GM23338 (cell line): ENCODE results near the gene CDH4. TPM values are rescaled to one million over a fixed set of nuclear protein-coding genes. Genes with fewer than 3 reads are reported as not detected.

Experiments used
- CTCF ChIP-seq, 2 experiments: fragments of 200-600 bp in 1 of 2; sonication (generic) in 1 of 2; conservative IDR thresholded peaks; 2 replicates each; pipeline versions ENCODE4 v1.5.1 to v1.6.1; 2016 to 2017; ENCODE audit warnings: antibody characterized with exemption in 2 of 2, low read depth in 2 of 2, mild to moderate bottlenecking in 2 of 2, moderate library complexity in 1 of 2
- EZH2 ChIP-seq: fragments of 200-600 bp; sonication (generic); IDR thresholded peaks from one replicate; pipeline ENCODE4 v1.8.0; 2017; ENCODE audit warnings: antibody characterized with exemption, mild to moderate bottlenecking, low read depth; ENCODE audit not compliant: unreplicated experiment
- EZH2phosphoT487 ChIP-seq: fragments of 200-600 bp; sonication (generic); IDR thresholded peaks from one replicate; pipeline ENCODE4 v1.8.1; 2018; ENCODE audit warnings: antibody characterized with exemption; ENCODE audit not compliant: unreplicated experiment
- JUNB ChIP-seq: IDR thresholded peaks from one replicate; pipeline ENCODE4 v1.6.1; 2016; ENCODE audit warnings: antibody characterized with exemption; ENCODE audit not compliant: unreplicated experiment
- NANOG ChIP-seq: IDR thresholded peaks from 2 replicates; pipeline ENCODE4 v1.6.1; 2016; ENCODE audit warnings: antibody characterized with exemption, borderline replicate concordance
- POLR2AphosphoS5 ChIP-seq: IDR thresholded peaks from 2 replicates; pipeline ENCODE4 v1.6.1; 2016; ENCODE audit warnings: antibody characterized with exemption, low read depth
- ZNF114 ChIP-seq: fragments of 250-450 bp; sonication (Bioruptor Pico); IDR thresholded peaks from 2 replicates; pipeline ENCODE4 v1.5.0; 2020; ENCODE audit warnings: mild to moderate bottlenecking, moderate library complexity
- ZNF462 ChIP-seq: fragments of 250-450 bp; sonication (Bioruptor Pico); IDR thresholded peaks from 2 replicates; pipeline ENCODE4 v1.5.0; 2020; ENCODE audit warnings: mild to moderate bottlenecking, moderate library complexity
- polyA plus RNA-seq: library from polyadenylated mRNA; unstranded; fragments of >200 nt; fragmentation: Nextera tagmentation; extraction: Ambion mirVana; gene quantifications from 2 replicates; pipeline ENCODE4 v1.2.1, GENCODE V29; 2016
- total RNA-seq: library from RNA; depleted of rRNA; stranded (reverse); fragments of >200 nt; shearing (Covaris generic); gene quantifications from 2 replicates; pipeline ENCODE4 v1.2.3, GENCODE V29; 2014
- TF ChIP-seq, protein P1 (sequence below): IDR thresholded peaks from 2 replicates; pipeline ENCODE4 v1.6.1; 2016; ENCODE audit warnings: antibody characterized with exemption

The CDH4 gene
- total and polyA plus RNA-seq, 2 experiments from 2014 or later, result 1.2 to 4.2 TPM

- TF ChIP-seq ZNF462 (CRISPR knock-in tag), result no peak
- TF ChIP-seq POLR2AphosphoS5, result no peak
- TF ChIP-seq EZH2phosphoT487, result no peak
- TF ChIP-seq EZH2, result no peak
- TF ChIP-seq, protein P1, sequence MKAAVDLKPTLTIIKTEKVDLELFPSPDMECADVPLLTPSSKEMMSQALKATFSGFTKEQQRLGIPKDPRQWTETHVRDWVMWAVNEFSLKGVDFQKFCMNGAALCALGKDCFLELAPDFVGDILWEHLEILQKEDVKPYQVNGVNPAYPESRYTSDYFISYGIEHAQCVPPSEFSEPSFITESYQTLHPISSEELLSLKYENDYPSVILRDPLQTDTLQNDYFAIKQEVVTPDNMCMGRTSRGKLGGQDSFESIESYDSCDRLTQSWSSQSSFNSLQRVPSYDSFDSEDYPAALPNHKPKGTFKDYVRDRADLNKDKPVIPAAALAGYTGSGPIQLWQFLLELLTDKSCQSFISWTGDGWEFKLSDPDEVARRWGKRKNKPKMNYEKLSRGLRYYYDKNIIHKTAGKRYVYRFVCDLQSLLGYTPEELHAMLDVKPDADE, result no peak
- TF ChIP-seq ZNF114, result no peak
- TF ChIP-seq JUNB, result no peak
- no peak for TF ChIP-seq NANOG
- TF ChIP-seq CTCF (conservative IDR thresholded peaks at IDR 0.05; ENCODE audit: low read depth in 2 of 2), result no peak
Measured at GRCh38 chr20:61799394-61799923, 547.4 kb downstream of the CDH4 start (continued).
